Thyroid gland (tissue), 4 donors: ENCODE data around the gene TXLNB. TPM values are rescaled to one million over a fixed set of nuclear protein-coding genes. Genes with fewer than 3 reads are reported as not detected.

ENCODE experiments used
- DNase-seq, 2 donors: peaks; one replicate each; pipeline ENCODE4 v3.0.0-alpha.2; 2019
- H3K27ac ChIP-seq, 3 donors: fragments of 200-600 bp; sonication (generic); 1 replicate in 2 of 3; 2 replicates in 1 of 3; pipeline ENCODE4 v1.5.1; 2016 to 2019; ENCODE audit warnings: mild to moderate bottlenecking in 1 of 3, moderate library complexity in 1 of 3
- H3K27me3 ChIP-seq: fragments of 200-600 bp; sonication (generic); one replicate; pipeline ENCODE4 v1.5.1; 2019
- H3K36me3 ChIP-seq, 2 donors: fragments of 200-600 bp; sonication (generic); one replicate each; pipeline ENCODE4 v1.5.1; 2016 to 2019
- H3K4me1 ChIP-seq, 2 donors: fragments of 200-600 bp; sonication (generic); one replicate each; pipeline ENCODE4 v1.5.1; 2017 to 2019
- H3K4me3 ChIP-seq, 3 donors: fragments of 200-600 bp; sonication (generic); replicated peaks in 1 of 3; 1 replicate in 2 of 3; 2 replicates in 1 of 3; pipeline ENCODE4 v1.5.1; 2016; ENCODE audit warnings: mild to moderate bottlenecking in 1 of 3
- H3K9me3 ChIP-seq: fragments of 200-600 bp; sonication (generic); one replicate; pipeline ENCODE4 v1.5.1; 2017
- POLR2A ChIP-seq, 2 donors: fragments of 450-650 bp; IDR thresholded peaks; one replicate each; pipeline ENCODE4 v1.6.1; 2017; ENCODE audit warnings: antibody characterized with exemption in 2 of 2, mild to moderate bottlenecking in 2 of 2, moderate library complexity in 1 of 2
- WGBS, 2 donors: methylation state at CpG; one replicate each; pipeline ENCODE4 v1.1.5; 2017; 5-methylcytosine and 5-hydroxymethylcytosine counted together
- intact Hi-C: fragments of 100-400 bp; cut with DNase I; formaldehyde crosslinking; loops from one replicate; pipeline ENCODE4 v1.15.1; 2023
- total RNA-seq, 4 donors: library from RNA; depleted of rRNA; stranded (reverse); fragments of >200 nt; gene quantifications; one replicate each; pipeline ENCODE4 v1.2.3, GENCODE V29; 2016
- TF ChIP-seq, protein P1 (sequence below), 6 experiments: fragments of 200-600 bp in 3 of 6; fragments of 450-650 bp in 3 of 6; sonication (generic) in 3 of 6; IDR thresholded peaks; one replicate each; pipeline ENCODE4 v1.5.1; 2016 to 2019; ENCODE audit warnings: antibody characterized with exemption in 6 of 6, mild to moderate bottlenecking in 2 of 6, inconsistent platforms in 1 of 6, moderate library complexity in 1 of 6

TXLNB gene
- total RNA-seq, 4 donors from 2014 or later: 0.17 to 1.3 (median 0.32) TPM

DNA sequence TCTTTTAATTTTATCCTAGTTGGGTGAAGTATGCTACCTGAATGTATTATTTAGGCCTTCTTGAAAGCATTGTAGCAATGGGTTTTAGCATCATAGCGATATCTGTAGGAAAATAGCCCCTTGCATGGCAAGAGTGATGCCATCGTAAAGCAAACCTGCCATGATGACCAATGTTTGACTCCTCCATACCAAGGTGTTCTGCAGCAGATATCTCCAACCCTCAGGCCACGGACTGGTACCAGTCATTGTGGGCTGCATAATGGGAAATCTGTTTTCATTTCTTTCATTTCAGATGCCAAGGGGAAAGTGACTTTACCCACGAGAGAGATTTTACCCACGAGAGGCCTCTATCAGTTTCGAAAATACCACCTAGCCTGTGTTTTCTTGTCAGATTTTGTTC, 6.2 kb downstream of the TXLNB start:
- 90 to 95% methylated on average over 6 of the region's 6 CpGs for WGBS, 2 donors
- H3K27me3 ChIP-seq: no peaks in the 10 kb centered on the region
- H3K27ac ChIP-seq: no peak overlapping the region
- no peak overlapping the region for H3K4me3 ChIP-seq
- no peaks in the 10 kb centered on the region for H3K4me1 ChIP-seq
- intact Hi-C loops: no loop called here
- no peak for DNase-seq
- TF ChIP-seq POLR2A (IDR thresholded peaks at IDR 0.05): no peak
- TF ChIP-seq, protein P1, sequence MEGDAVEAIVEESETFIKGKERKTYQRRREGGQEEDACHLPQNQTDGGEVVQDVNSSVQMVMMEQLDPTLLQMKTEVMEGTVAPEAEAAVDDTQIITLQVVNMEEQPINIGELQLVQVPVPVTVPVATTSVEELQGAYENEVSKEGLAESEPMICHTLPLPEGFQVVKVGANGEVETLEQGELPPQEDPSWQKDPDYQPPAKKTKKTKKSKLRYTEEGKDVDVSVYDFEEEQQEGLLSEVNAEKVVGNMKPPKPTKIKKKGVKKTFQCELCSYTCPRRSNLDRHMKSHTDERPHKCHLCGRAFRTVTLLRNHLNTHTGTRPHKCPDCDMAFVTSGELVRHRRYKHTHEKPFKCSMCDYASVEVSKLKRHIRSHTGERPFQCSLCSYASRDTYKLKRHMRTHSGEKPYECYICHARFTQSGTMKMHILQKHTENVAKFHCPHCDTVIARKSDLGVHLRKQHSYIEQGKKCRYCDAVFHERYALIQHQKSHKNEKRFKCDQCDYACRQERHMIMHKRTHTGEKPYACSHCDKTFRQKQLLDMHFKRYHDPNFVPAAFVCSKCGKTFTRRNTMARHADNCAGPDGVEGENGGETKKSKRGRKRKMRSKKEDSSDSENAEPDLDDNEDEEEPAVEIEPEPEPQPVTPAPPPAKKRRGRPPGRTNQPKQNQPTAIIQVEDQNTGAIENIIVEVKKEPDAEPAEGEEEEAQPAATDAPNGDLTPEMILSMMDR (IDR thresholded peaks at IDR 0.05): no peak
- H3K9me3 ChIP-seq: no peaks in the 10 kb centered on the region
- H3K36me3 ChIP-seq: no peaks in the 10 kb centered on the region

DNA sequence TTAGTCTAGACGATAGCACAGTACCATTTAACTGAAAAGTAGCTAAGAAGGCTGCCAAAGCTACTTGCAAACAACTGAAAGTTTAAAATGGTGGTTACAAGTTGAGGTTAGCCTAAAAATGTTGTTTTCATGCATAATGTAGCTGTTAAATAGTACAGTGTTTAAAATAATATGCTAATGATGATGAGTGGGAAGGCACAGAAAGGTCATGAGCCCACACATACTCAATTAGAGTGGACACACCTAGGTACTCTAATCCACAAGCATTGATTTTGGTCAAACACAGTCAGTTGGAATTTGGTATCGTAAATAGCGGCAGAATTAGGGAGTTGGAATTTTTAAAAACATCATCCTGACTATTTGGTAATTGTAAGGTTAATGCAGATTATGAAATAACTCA, 7.0 kb downstream of the TXLNB start:
- no peaks in the 10 kb centered on the region for H3K9me3 ChIP-seq
- DNase-seq: no peak
- no peak for TF ChIP-seq POLR2A (IDR thresholded peaks at IDR 0.05)
- TF ChIP-seq, protein P1 (IDR thresholded peaks at IDR 0.05): no peak
- H3K27ac ChIP-seq: no peak overlapping the region
- intact Hi-C loops: no loop called here
- H3K4me3 ChIP-seq: no peak overlapping the region
- no peaks in the 10 kb centered on the region for H3K4me1 ChIP-seq
- no peaks in the 10 kb centered on the region for H3K27me3 ChIP-seq
- WGBS, 2 donors: 95 to 99% methylated on average over 3 of the region's 3 CpGs
- no peaks in the 10 kb centered on the region for H3K36me3 ChIP-seq

DNA sequence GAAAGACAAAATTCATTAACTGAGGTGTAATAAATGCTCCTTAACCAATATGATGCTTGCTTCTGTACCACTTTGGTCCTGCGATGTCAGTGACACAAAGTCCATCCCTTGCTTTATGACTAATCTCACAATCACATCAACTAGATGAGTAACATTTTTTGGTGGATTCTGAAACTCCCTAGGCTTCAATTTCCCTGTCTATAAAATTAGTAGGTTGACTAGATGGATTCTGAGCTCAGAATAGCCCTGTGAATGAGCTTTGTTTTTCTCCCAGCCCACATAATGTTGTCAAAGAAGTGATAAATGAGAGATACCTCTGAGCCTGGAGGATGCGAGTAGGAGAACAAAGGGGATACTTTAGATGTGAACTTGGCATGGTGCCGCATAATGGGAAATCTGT, 9.1 kb downstream of the TXLNB start:
- Histone ChIP-seq H3K36me3 (no peaks in the 10 kb centered on the region), H3K27me3 (no peaks in the 10 kb centered on the region), H3K27ac (no peak overlapping the region), H3K4me1 (no peaks in the 10 kb centered on the region), H3K9me3 (no peaks in the 10 kb centered on the region), H3K4me3 (no peak overlapping the region)
- intact Hi-C loops: no loop called here
- no peak for DNase-seq
- no peak for TF ChIP-seq POLR2A (IDR thresholded peaks at IDR 0.05)
- TF ChIP-seq, protein P1 (IDR thresholded peaks at IDR 0.05): no peak
- WGBS, 2 donors: 88 to 91% methylated on average over 3 of the region's 3 CpGs

DNA sequence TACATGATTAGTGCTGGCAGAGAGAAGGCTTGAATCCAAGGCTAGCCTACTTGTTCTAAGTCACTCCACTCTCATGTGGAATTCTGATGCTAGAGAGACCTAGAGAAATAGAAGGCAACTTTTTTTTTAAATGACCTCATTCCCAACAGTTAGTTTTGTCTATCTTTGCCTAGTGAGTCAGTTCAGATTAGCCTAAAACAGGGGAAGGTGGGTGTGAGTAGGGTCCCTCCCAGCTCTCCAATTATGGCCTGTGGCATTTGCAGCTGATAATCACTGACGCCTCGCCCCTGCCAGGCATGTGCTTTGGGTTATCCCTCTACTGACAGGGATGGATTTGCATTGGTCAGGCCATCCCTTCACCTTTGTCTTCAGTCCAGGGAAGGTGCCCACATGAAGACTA, 13.6 kb downstream of the TXLNB start:
- intact Hi-C loops: no loop called here
- H3K4me1 ChIP-seq: no peaks in the 10 kb centered on the region
- no peaks in the 10 kb centered on the region for H3K36me3 ChIP-seq
- no peaks in the 10 kb centered on the region for H3K9me3 ChIP-seq
- 100% methylated on average over 2 of the region's 2 CpGs for WGBS, 2 donors
- TF ChIP-seq, protein P1 (IDR thresholded peaks at IDR 0.05): no peak
- TF ChIP-seq POLR2A (IDR thresholded peaks at IDR 0.05): no peak
- no peak for DNase-seq
- no peaks in the 10 kb centered on the region for H3K27me3 ChIP-seq
- H3K27ac ChIP-seq: no peak overlapping the region
- no peak overlapping the region for H3K4me3 ChIP-seq

DNA sequence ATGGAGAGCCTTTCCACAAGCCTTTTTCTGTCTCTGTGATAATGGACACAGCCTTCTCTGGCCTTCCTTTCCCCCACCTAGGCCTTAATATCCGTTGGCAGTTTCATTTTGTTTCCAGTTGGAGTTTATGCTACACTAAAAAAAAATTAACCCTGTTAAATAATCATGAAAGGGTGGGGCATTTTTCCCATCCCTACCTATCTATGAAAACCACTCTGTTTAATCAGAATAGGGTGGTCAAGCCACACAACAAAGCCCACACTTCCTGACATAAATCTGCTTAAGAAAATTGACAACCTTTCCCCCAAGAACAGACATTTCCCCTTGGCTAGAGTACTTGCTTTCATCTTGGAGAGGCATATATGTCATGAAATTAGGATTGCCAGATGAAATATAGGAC, 14.2 kb downstream of the TXLNB start:
- H3K4me1 ChIP-seq: no peaks in the 10 kb centered on the region
- WGBS, 2 donors: 50 to 61% methylated on average over 1 of the region's 1 CpG
- TF ChIP-seq, protein P1 (IDR thresholded peaks at IDR 0.05): no peak
- TF ChIP-seq POLR2A (IDR thresholded peaks at IDR 0.05): no peak
- no peak for DNase-seq
- no peak overlapping the region for H3K4me3 ChIP-seq
- H3K27me3 ChIP-seq: no peaks in the 10 kb centered on the region
- no peaks in the 10 kb centered on the region for H3K9me3 ChIP-seq
- peak overlapping the region in 1 of 3 donors; percentile 31 for H3K27ac ChIP-seq
- intact Hi-C loops: no loop called here
- no peaks in the 10 kb centered on the region for H3K36me3 ChIP-seq
